CD4-positive, alpha-beta T cell (primary cell): ENCODE data around the gene CERKL. TPM values are rescaled to one million over a fixed set of nuclear protein-coding genes. Genes with fewer than 3 reads are reported as not detected.

ENCODE experiments used
- ATAC-seq: fragments of 200-7000 bp; cut with Tn5 transposase; one replicate; pipeline ENCODE4 v1.10.0; 2022; ENCODE audit warnings: mild to moderate bottlenecking; ENCODE audit not compliant: poor library complexity
- CTCF ChIA-PET: fragments of 350-600 bp; sonication (Branson Sonifier 250); formaldehyde crosslinking; loops from one replicate; lab custom pipeline; 2021; ENCODE audit warnings: antibody characterized with exemption, inconsistent platforms; lab: Charles Lee
- POLR2A ChIA-PET: fragments of 350-600 bp; sonication (Branson Sonifier 250); formaldehyde crosslinking; loops from one replicate; lab custom pipeline; 2021; ENCODE audit warnings: antibody characterized with exemption, inconsistent platforms; lab: Charles Lee
- DNase-seq, 14 experiments: peaks; one replicate each; pipeline ENCODE4 v3.0.0-alpha.2; 2013 to 2020; ENCODE audit warnings: mixed read lengths in 2 of 14
- H3K27ac ChIP-seq, 2 donors: one replicate each; pipeline versions ENCODE4 v1.5.1 to v1.7.0; 2013; ENCODE audit warnings: low read length in 2 of 2, low read depth in 1 of 2, mild to moderate bottlenecking in 1 of 2
- H3K27me3 ChIP-seq, 2 experiments: 1 replicate in 1 of 2; 2 replicates in 1 of 2; pipeline versions ENCODE4 v1.6.1 to v1.7.0; 2013; ENCODE audit warnings: low read length in 2 of 2, control low read depth in 1 of 2, mild to moderate bottlenecking in 1 of 2, moderate library complexity in 1 of 2; ENCODE audit not compliant: insufficient read depth in 2 of 2, control insufficient read depth in 1 of 2
- H3K36me3 ChIP-seq: one replicate; pipeline ENCODE4 v1.6.1; 2013; ENCODE audit warnings: low read length, control low read depth; ENCODE audit not compliant: insufficient read depth
- H3K4me1 ChIP-seq: one replicate; pipeline ENCODE4 v1.6.1; 2013; ENCODE audit warnings: low read length, control low read depth; ENCODE audit not compliant: insufficient read depth
- H3K4me3 ChIP-seq: one replicate; pipeline ENCODE4 v1.5.1; 2013; ENCODE audit warnings: mild to moderate bottlenecking, low read length, moderate library complexity
- H3K9me3 ChIP-seq, 2 experiments: 1 replicate in 1 of 2; 2 replicates in 1 of 2; pipeline versions ENCODE4 v1.6.1 to v1.7.0; 2013; ENCODE audit warnings: low read length in 2 of 2, mild to moderate bottlenecking in 2 of 2, control low read depth in 1 of 2, moderate library complexity in 1 of 2; ENCODE audit not compliant: control insufficient read depth in 1 of 2, insufficient read depth in 1 of 2
- H3K27ac Mint-ChIP-seq: one replicate; pipeline ENCODE4 v1.8.0; 2020; ENCODE audit warnings: mixed read lengths
- H3K27me3 Mint-ChIP-seq: one replicate; pipeline ENCODE4 v1.8.0; 2021; ENCODE audit warnings: mixed read lengths
- H3K36me3 Mint-ChIP-seq: one replicate; pipeline ENCODE4 v1.8.0; 2021; ENCODE audit warnings: low read depth, mixed read lengths
- H3K4me1 Mint-ChIP-seq: one replicate; pipeline ENCODE4 v1.8.0; 2021; ENCODE audit warnings: low read depth, mixed read lengths
- H3K4me3 Mint-ChIP-seq: one replicate; pipeline ENCODE4 v1.8.0; 2020; ENCODE audit warnings: mild to moderate bottlenecking, mixed read lengths
- H3K9me3 Mint-ChIP-seq: one replicate; pipeline ENCODE4 v1.8.0; 2020; ENCODE audit warnings: mixed read lengths
- intact Hi-C, 2 experiments: fragments of 100-400 bp; cut with DNase I in 1 of 2; cut with micrococcal nuclease in 1 of 2; formaldehyde crosslinking; loops; one replicate each; pipeline versions ENCODE4 v1.15.1 to v1.9.0; 2023 to 2025; cut with DNase I, micrococcal nuclease
- total RNA-seq, 174 experiments: library from RNA in 2 of 174; stranded (reverse) in 2 of 174; gene quantifications; one replicate each; pipeline ENCODE4 v1.2.3 and lab custom pipeline; 2021 to 2026
- TF ChIP-seq, protein P1 (sequence below): fragments of 200-600 bp; IDR thresholded peaks from one replicate; pipeline ENCODE4 v1.8.0; 2022; ENCODE audit warnings: antibody characterized with exemption, mild to moderate bottlenecking

CERKL gene
- total RNA-seq, 2 experiments from 2014 or later = not detected

DNA sequence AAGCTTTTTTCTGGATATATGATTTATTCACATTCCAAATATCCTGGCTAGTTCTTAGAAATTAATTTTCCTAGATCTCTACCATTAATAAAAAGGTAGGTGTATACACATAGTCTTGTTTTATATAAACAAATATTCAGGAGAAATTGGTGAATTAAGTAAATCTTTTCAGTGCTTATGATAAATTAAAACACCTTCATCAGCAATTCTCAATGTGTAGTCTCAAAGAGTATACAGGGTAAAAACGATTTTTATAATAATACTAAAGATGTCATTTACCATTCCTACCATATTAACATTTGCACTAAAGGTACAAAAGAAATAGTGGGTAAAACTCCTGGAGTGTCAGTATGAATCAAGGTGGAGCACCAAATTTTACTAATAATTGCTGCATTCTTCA, 40.2 kb downstream of the CERKL start:
- CTCF ChIA-PET = interaction anchor here (1.5 kb wide), 1 partner anchor 9 kb away, joined by 3 read pairs; no protein-coding TSS in a partner anchor
- POLR2A ChIA-PET = no interaction called here
- no peaks in the 10 kb centered on the region for H3K4me1 Mint-ChIP-seq
- Histone ChIP-seq H3K27me3 (peaks cover 0 to 3% of the 10 kb centered on the region in 2 experiments), H3K9me3 (no peaks in the 10 kb centered on the region), H3K4me3 (no peak overlapping the region), H3K4me1 (no peaks in the 10 kb centered on the region), H3K27ac (no peak overlapping the region), H3K36me3 (no peaks in the 10 kb centered on the region)
- H3K27me3 Mint-ChIP-seq = no peaks in the 10 kb centered on the region
- H3K9me3 Mint-ChIP-seq = no peaks in the 10 kb centered on the region
- TF ChIP-seq, protein P1, sequence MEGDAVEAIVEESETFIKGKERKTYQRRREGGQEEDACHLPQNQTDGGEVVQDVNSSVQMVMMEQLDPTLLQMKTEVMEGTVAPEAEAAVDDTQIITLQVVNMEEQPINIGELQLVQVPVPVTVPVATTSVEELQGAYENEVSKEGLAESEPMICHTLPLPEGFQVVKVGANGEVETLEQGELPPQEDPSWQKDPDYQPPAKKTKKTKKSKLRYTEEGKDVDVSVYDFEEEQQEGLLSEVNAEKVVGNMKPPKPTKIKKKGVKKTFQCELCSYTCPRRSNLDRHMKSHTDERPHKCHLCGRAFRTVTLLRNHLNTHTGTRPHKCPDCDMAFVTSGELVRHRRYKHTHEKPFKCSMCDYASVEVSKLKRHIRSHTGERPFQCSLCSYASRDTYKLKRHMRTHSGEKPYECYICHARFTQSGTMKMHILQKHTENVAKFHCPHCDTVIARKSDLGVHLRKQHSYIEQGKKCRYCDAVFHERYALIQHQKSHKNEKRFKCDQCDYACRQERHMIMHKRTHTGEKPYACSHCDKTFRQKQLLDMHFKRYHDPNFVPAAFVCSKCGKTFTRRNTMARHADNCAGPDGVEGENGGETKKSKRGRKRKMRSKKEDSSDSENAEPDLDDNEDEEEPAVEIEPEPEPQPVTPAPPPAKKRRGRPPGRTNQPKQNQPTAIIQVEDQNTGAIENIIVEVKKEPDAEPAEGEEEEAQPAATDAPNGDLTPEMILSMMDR = no peak
- H3K4me3 Mint-ChIP-seq = no peak overlapping the region
- intact Hi-C loops = no loop called here
- DNase-seq = no peak
- no peak for ATAC-seq
- H3K36me3 Mint-ChIP-seq = no peaks in the 10 kb centered on the region
- H3K27ac Mint-ChIP-seq = no peak overlapping the region

DNA sequence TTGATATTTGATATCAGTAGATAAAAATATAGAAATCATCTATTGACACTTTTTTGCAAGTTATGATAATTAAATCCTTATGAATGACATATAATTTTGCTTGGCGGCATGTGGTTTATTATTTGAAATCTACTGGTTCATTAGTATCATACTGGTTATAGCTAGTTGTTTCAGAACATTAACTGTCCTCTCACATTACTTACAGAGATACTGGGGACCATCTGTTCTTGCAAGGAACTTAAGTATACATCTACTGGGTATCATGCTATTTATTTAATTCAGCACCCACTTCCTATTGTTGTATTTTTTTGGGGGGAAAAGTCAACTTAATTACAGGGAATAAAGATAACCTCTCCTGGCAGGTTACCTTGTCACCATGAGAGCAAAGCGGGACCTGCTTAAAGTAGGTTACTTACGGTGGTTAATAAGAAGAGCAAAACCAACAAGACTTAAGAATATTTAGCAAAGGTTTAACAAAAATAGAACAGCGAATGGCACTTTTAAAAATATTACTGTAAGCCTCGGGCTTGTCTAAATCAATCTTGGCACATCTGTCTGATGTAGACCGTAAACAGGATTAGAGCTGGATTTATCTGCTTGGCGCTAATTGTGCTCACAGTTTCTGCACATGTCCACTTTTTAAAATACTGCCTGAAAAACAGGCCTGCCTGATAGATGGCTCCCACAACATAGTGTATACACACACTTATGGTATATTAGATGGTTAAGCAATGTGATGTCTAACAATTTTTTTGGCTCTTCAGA, 41.8 kb downstream of the CERKL start:
- no peak for DNase-seq
- no peaks in the 10 kb centered on the region for H3K27me3 ChIP-seq
- no peaks in the 10 kb centered on the region for H3K27me3 Mint-ChIP-seq
- no peaks in the 10 kb centered on the region for H3K9me3 ChIP-seq
- CTCF ChIA-PET = interaction anchor here (0.6 to 1.5 kb wide), 2 partner anchors 10 to 498 kb away, joined by 3 read pairs; no protein-coding TSS in a partner anchor
- no peaks in the 10 kb centered on the region for H3K36me3 Mint-ChIP-seq
- no peak overlapping the region for H3K4me3 Mint-ChIP-seq
- intact Hi-C loops = no loop called here
- no peak overlapping the region for H3K27ac ChIP-seq
- ATAC-seq = no peak
- TF ChIP-seq, protein P1 = no peak
- POLR2A ChIA-PET = no interaction called here
- no peaks in the 10 kb centered on the region for H3K36me3 ChIP-seq
- no peaks in the 10 kb centered on the region for H3K4me1 ChIP-seq
- H3K4me3 ChIP-seq = no peak overlapping the region
- no peak overlapping the region for H3K27ac Mint-ChIP-seq
- H3K9me3 Mint-ChIP-seq = no peaks in the 10 kb centered on the region
- no peaks in the 10 kb centered on the region for H3K4me1 Mint-ChIP-seq

DNA sequence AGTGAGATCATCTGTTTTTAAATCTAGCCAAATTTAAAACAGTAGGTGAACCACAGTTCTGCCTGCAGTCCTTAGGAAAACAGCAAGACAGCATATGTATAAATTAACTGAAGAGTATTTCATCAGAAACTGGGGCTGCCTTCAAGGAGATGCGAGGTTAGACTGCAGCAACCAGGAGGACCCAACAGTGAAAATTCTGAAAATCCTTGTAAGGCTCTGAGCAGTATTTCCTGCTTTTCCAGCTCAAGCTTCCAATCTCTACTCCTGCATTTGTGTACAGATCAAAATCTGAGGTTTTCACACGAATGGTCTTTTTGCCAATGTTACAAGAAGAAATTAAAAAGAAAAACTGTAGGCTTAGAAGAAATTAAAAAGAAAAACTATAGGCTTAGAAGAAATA, 43.7 kb downstream of the CERKL start:
- ChIA-PET CTCF (interaction anchor here (0.5 kb wide), 1 partner anchor 1359 kb away, joined by 3 read pairs; no protein-coding TSS in a partner anchor), POLR2A (no interaction called here)
- intact Hi-C loops = no loop called here
- H3K27me3 ChIP-seq = no peaks in the 10 kb centered on the region
- H3K9me3 ChIP-seq = no peaks in the 10 kb centered on the region
- H3K27ac ChIP-seq = no peak overlapping the region
- H3K4me1 Mint-ChIP-seq = peaks cover 5% of the 10 kb centered on the region
- no peaks in the 10 kb centered on the region for H3K36me3 Mint-ChIP-seq
- no peaks in the 10 kb centered on the region for H3K4me1 ChIP-seq
- H3K27me3 Mint-ChIP-seq = no peaks in the 10 kb centered on the region
- H3K36me3 ChIP-seq = no peaks in the 10 kb centered on the region
- no peak overlapping the region for H3K4me3 Mint-ChIP-seq
- ATAC-seq (no peak), DNase-seq (no peak)
- no peak overlapping the region for H3K27ac Mint-ChIP-seq
- TF ChIP-seq, protein P1 = no peak
- no peak overlapping the region for H3K4me3 ChIP-seq
- no peaks in the 10 kb centered on the region for H3K9me3 Mint-ChIP-seq
